Measurements from ENCODE around the gene CMTM7. TPM values are rescaled to one million over a fixed set of nuclear protein-coding genes. Genes with fewer than 3 reads are reported as not detected.

CMTM7 gene
- total RNA-seq, 2 experiments from 2014 or later, result 31.5 to 35.2 TPM

DNA sequence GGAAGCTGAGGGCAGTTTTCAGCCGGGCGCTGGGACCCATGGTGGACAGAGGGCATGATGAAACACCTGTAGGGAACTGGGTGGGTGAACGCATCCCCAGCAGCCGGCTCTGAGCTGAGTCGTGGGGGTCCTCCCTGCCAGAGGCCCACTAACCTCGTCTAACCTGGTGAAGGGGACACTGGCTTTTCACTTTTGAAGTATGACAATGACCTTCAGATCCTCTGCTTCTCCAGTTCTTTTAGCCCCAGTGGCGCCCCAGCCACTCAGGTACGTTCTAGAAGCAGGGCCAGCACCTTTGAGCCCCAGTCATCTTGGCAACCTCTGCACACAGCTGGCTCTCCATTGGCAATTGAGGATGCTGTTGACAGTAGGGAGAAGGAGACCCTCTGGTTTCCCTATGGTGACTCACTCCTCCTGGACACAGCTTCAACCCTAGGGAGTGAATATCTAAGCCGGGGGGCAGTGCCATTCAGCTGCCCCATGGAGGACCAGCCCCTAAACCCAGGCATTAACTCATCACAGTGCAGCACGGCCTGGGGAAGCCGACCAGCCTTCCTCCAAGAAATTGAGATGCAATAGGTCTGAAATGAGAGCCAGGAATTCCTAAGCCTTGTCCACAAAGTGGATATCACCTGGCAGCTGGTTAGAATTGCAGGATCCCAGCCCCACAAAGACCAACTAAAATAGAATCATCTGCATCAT, 64.9 kb downstream of the CMTM7 start:
- peak overlapping the region; percentile 85 to 90 for H3K27ac ChIP-seq (ENCODE audit: low read depth in 1 of 2, low read length in 2 of 2)
- Mint-ChIP-seq H3K36me3 (ENCODE audit: low read depth) (peaks cover 40% of the 10 kb centered on the region), H3K4me1 (ENCODE audit: low read depth) (peaks cover 53% of the 10 kb centered on the region), H3K27ac (peak overlapping the region; percentile 95), H3K27me3 (no peaks in the 10 kb centered on the region), H3K4me3 (peak overlapping the region; percentile 40), H3K9me3 (no peaks in the 10 kb centered on the region)
- H3K4me1 ChIP-seq (ENCODE audit: insufficient read depth, low read length), result peaks cover 80% of the 10 kb centered on the region
- peaks cover 31% of the 10 kb centered on the region for H3K36me3 ChIP-seq (ENCODE audit: insufficient read depth, low read length)
- H3K4me3 ChIP-seq (ENCODE audit: low read length), result peak overlapping the region; percentile 28
- H3K27me3 ChIP-seq (ENCODE audit: control insufficient read depth in 1 of 2, insufficient read depth in 2 of 2, low read length in 2 of 2), result no peaks in the 10 kb centered on the region
- POLR2A ChIA-PET, result interaction anchor here (0.6 to 4.9 kb wide), 14 partner anchors 10 to 85 kb away, joined by 3 to 50 read pairs (median 6); partner anchors contain the start of gene CMTM7
- ATAC-seq (ENCODE audit: poor library complexity) (no peak), DNase-seq (no peak)
- intact Hi-C loops (cut with DNase I, micrococcal nuclease), result loop anchor here in 1 of 2 experiments (2.0 to 5.0 kb wide), 2 partner anchors 34 to 64 kb away; no protein-coding TSS in a partner anchor
- CTCF ChIA-PET, result interaction anchor here (0.5 to 3.7 kb wide), 5 partner anchors 11 to 82 kb away, joined by 3 to 22 read pairs (median 4); no protein-coding TSS in a partner anchor
- no peaks in the 10 kb centered on the region for H3K9me3 ChIP-seq (ENCODE audit: control insufficient read depth in 1 of 2, insufficient read depth in 1 of 2, low read length in 2 of 2)
- TF ChIP-seq, protein P1, sequence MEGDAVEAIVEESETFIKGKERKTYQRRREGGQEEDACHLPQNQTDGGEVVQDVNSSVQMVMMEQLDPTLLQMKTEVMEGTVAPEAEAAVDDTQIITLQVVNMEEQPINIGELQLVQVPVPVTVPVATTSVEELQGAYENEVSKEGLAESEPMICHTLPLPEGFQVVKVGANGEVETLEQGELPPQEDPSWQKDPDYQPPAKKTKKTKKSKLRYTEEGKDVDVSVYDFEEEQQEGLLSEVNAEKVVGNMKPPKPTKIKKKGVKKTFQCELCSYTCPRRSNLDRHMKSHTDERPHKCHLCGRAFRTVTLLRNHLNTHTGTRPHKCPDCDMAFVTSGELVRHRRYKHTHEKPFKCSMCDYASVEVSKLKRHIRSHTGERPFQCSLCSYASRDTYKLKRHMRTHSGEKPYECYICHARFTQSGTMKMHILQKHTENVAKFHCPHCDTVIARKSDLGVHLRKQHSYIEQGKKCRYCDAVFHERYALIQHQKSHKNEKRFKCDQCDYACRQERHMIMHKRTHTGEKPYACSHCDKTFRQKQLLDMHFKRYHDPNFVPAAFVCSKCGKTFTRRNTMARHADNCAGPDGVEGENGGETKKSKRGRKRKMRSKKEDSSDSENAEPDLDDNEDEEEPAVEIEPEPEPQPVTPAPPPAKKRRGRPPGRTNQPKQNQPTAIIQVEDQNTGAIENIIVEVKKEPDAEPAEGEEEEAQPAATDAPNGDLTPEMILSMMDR (IDR thresholded peaks at IDR 0.05), result no peak

DNA sequence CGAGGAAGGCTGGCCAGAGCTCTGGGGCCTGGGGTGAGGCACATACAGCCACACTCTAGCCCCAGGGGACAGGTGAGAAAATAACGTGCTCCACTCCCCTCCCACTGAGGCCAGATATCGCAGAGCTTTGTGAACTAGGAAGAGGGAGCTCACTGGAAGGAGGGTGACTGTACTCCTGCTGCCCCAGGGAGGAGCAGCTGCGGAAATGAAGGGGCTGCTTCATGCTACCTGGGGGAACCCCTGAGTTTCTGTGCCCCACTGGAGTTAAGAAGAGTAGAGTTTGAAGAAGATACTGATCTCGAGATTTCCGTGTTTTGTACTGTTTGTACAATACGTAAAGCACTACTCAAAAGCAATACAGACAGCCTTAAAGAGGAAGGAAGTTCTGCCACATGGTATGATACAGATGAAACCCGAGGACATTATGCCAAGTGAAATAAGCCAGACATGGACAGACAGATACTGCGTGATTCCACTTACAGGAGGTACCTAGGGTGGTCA, 66.4 kb downstream of the CMTM7 start:
- ChIA-PET CTCF (interaction anchor here (0.8 to 3.7 kb wide), 5 partner anchors 9 to 83 kb away, joined by 3 to 22 read pairs (median 3); no protein-coding TSS in a partner anchor), POLR2A (interaction anchor here (0.6 to 4.9 kb wide), 11 partner anchors 12 to 86 kb away, joined by 3 to 50 read pairs (median 7); partner anchors contain the start of gene CMTM7)
- H3K4me3 Mint-ChIP-seq, result peak overlapping the region; percentile 81
- H3K4me1 ChIP-seq (ENCODE audit: insufficient read depth, low read length), result peaks cover 92% of the 10 kb centered on the region
- ATAC-seq (ENCODE audit: poor library complexity) (peak; percentile 69), DNase-seq (peak; percentile 43 to 92 (median 64))
- H3K4me3 ChIP-seq (ENCODE audit: low read length), result peak overlapping the region; percentile 17
- no peaks in the 10 kb centered on the region for H3K9me3 Mint-ChIP-seq
- no peaks in the 10 kb centered on the region for H3K27me3 Mint-ChIP-seq
- TF ChIP-seq, protein P1 (IDR thresholded peaks at IDR 0.05), result no peak
- H3K4me1 Mint-ChIP-seq (ENCODE audit: low read depth), result peaks cover 49% of the 10 kb centered on the region
- no peaks in the 10 kb centered on the region for H3K9me3 ChIP-seq (ENCODE audit: control insufficient read depth in 1 of 2, insufficient read depth in 1 of 2, low read length in 2 of 2)
- H3K36me3 Mint-ChIP-seq (ENCODE audit: low read depth), result peaks cover 30% of the 10 kb centered on the region
- H3K27ac ChIP-seq (ENCODE audit: low read depth in 1 of 2, low read length in 2 of 2), result peak overlapping the region; percentile 90 to 97
- intact Hi-C loops (cut with DNase I, micrococcal nuclease), result loop anchor here (1.0 to 5.0 kb wide), 4 partner anchors 9 to 65 kb away; no protein-coding TSS in a partner anchor
- peaks cover 21% of the 10 kb centered on the region for H3K36me3 ChIP-seq (ENCODE audit: insufficient read depth, low read length)
- no peaks in the 10 kb centered on the region for H3K27me3 ChIP-seq (ENCODE audit: control insufficient read depth in 1 of 2, insufficient read depth in 2 of 2, low read length in 2 of 2)
- peak overlapping the region; percentile 95 for H3K27ac Mint-ChIP-seq

DNA sequence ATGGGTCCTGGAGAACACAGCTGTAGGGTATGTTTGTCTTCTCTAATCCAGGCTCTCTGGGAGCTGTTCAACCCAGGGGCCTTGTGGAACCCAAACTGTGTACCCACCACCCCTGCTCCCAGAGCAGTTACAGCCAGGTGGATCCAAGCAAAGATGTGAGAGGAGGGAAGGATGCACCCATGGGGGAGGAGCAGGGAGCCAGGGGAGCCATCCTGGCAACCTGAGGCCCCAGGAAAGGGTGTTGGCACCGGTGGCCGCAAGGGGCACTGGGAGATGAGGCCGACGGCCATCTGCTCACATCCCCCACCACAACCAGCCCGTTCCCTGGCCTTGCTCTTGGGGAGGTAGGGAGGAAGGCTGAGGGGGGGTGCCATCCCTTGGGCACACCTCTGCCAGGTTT, 67.8 kb downstream of the CMTM7 start:
- H3K27ac ChIP-seq (ENCODE audit: low read depth in 1 of 2, low read length in 2 of 2), result peak overlapping the region; percentile 90 to 97
- POLR2A ChIA-PET, result interaction anchor here (0.9 to 4.1 kb wide), 14 partner anchors 9 to 344 kb away, joined by 3 to 29 read pairs (median 6); partner anchors contain the start of gene CMTM7

More for the DNA sequence above, 67.8 kb downstream of the CMTM7 start:
- Mint-ChIP-seq H3K27me3 (no peaks in the 10 kb centered on the region), H3K27ac (no peak overlapping the region), H3K36me3 (ENCODE audit: low read depth) (peaks cover 19% of the 10 kb centered on the region), H3K4me1 (ENCODE audit: low read depth) (peaks cover 40% of the 10 kb centered on the region), H3K9me3 (no peaks in the 10 kb centered on the region), H3K4me3 (peak overlapping the region; percentile 76)
- DNase-seq, result no peak
- H3K4me1 ChIP-seq (ENCODE audit: insufficient read depth, low read length), result peaks cover 90% of the 10 kb centered on the region
- ATAC-seq (ENCODE audit: poor library complexity), result no peak
- H3K9me3 ChIP-seq (ENCODE audit: control insufficient read depth in 1 of 2, insufficient read depth in 1 of 2, low read length in 2 of 2), result no peaks in the 10 kb centered on the region
- CTCF ChIA-PET, result interaction anchor here (1.0 to 2.4 kb wide), 4 partner anchors 10 to 45 kb away, joined by 3 to 6 read pairs (median 4); no protein-coding TSS in a partner anchor
- peaks cover 12% of the 10 kb centered on the region for H3K36me3 ChIP-seq (ENCODE audit: insufficient read depth, low read length)
- no peak overlapping the region for H3K4me3 ChIP-seq (ENCODE audit: low read length)
- no peaks in the 10 kb centered on the region for H3K27me3 ChIP-seq (ENCODE audit: control insufficient read depth in 1 of 2, insufficient read depth in 2 of 2, low read length in 2 of 2)
- TF ChIP-seq, protein P1 (IDR thresholded peaks at IDR 0.05), result no peak
- intact Hi-C loops (cut with DNase I, micrococcal nuclease), result loop anchor here (2.0 to 5.0 kb wide), 2 partner anchors 27 to 37 kb away; no protein-coding TSS in a partner anchor

All from CD4-positive, alpha-beta T cell (primary cell).